MCF 10A (cell line): ENCODE measurements around the gene ARHGEF12. TPM values are rescaled to one million over a fixed set of nuclear protein-coding genes. Genes with fewer than 3 reads are reported as not detected.

Source experiments
- BruUV-seq: library from RNA; stranded (reverse); fragments of 400-500 nt; replicated peaks from 2 replicates; lab custom pipeline; 2021; lab: Mats Ljungman, UMichigan
- CTCF ChIA-PET: fragments of 300-600 bp; sonication (Branson Sonifier 250); formaldehyde crosslinking; extraction: SDS; loops from one replicate; lab custom pipeline; 2021; ENCODE audit warnings: antibody characterized with exemption, inconsistent platforms; lab: Yijun Ruan, JAX
- POLR2A ChIA-PET: fragments of 300-600, 350-650 bp; sonication (Branson Sonifier 250); formaldehyde crosslinking; extraction: SDS; loops from one replicate; lab custom pipeline; 2020; ENCODE audit warnings: antibody characterized with exemption, inconsistent platforms; lab: Yijun Ruan, JAX
- DNase-seq: peaks from one replicate; pipeline ENCODE4 v3.0.0-alpha.2; 2018; ENCODE audit not compliant: unreplicated experiment
- H3K27ac Mint-ChIP-seq: one replicate; pipeline ENCODE4 v1.8.0; 2022; ENCODE audit warnings: mild to moderate bottlenecking, low read depth, mixed read lengths; ENCODE audit not compliant: unreplicated experiment
- H3K27me3 Mint-ChIP-seq: one replicate; pipeline ENCODE4 v1.8.0; 2022; ENCODE audit warnings: mixed read lengths; ENCODE audit not compliant: insufficient read depth, unreplicated experiment
- H3K36me3 Mint-ChIP-seq: one replicate; pipeline ENCODE4 v1.8.0; 2022; ENCODE audit warnings: mild to moderate bottlenecking, moderate library complexity, mixed read lengths; ENCODE audit not compliant: insufficient read depth, unreplicated experiment
- H3K4me1 Mint-ChIP-seq: one replicate; pipeline ENCODE4 v1.8.0; 2022; ENCODE audit warnings: mixed read lengths; ENCODE audit not compliant: insufficient read depth, unreplicated experiment
- H3K4me3 Mint-ChIP-seq: one replicate; pipeline ENCODE4 v1.8.0; 2022; ENCODE audit warnings: mild to moderate bottlenecking, moderate library complexity, mixed read lengths; ENCODE audit not compliant: unreplicated experiment
- H3K9me3 Mint-ChIP-seq: one replicate; pipeline ENCODE4 v1.8.0; 2022; ENCODE audit warnings: mixed read lengths; ENCODE audit not compliant: unreplicated experiment
- intact Hi-C: fragments of 100-400 bp; cut with micrococcal nuclease; formaldehyde crosslinking; loops from 2 replicates; pipeline ENCODE4 v1.14.1; 2022
- total RNA-seq: library from RNA; stranded (reverse); gene quantifications from 2 replicates; pipeline ENCODE4 v1.2.3, GENCODE V29; 2022
- TF ChIP-seq, protein P1 (sequence below): fragments of 200-600 bp; IDR thresholded peaks from one replicate; pipeline ENCODE4 v1.8.0; 2022; ENCODE audit warnings: antibody characterized with exemption, mild to moderate bottlenecking; ENCODE audit not compliant: unreplicated experiment

The ARHGEF12 gene
- total RNA-seq, 1 experiment from 2014 or later = 61.2 TPM

GRCh38 chr11:120354068-120354467 is 17.9 kb downstream of the ARHGEF12 start:
- CTCF ChIA-PET = no interaction called here
- Mint-ChIP-seq H3K36me3 (no peaks in the 10 kb centered on the region), H3K9me3 (no peaks in the 10 kb centered on the region), H3K27me3 (no peaks in the 10 kb centered on the region), H3K27ac (no peak overlapping the region), H3K4me3 (no peak overlapping the region), H3K4me1 (peaks cover 6% of the 10 kb centered on the region)
- DNase-seq = no peak
- intact Hi-C loops = no loop called here
- POLR2A ChIA-PET = no interaction called here
- TF ChIP-seq, protein P1, sequence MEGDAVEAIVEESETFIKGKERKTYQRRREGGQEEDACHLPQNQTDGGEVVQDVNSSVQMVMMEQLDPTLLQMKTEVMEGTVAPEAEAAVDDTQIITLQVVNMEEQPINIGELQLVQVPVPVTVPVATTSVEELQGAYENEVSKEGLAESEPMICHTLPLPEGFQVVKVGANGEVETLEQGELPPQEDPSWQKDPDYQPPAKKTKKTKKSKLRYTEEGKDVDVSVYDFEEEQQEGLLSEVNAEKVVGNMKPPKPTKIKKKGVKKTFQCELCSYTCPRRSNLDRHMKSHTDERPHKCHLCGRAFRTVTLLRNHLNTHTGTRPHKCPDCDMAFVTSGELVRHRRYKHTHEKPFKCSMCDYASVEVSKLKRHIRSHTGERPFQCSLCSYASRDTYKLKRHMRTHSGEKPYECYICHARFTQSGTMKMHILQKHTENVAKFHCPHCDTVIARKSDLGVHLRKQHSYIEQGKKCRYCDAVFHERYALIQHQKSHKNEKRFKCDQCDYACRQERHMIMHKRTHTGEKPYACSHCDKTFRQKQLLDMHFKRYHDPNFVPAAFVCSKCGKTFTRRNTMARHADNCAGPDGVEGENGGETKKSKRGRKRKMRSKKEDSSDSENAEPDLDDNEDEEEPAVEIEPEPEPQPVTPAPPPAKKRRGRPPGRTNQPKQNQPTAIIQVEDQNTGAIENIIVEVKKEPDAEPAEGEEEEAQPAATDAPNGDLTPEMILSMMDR = no peak
- BruUV-seq = no TSS peak

DNA sequence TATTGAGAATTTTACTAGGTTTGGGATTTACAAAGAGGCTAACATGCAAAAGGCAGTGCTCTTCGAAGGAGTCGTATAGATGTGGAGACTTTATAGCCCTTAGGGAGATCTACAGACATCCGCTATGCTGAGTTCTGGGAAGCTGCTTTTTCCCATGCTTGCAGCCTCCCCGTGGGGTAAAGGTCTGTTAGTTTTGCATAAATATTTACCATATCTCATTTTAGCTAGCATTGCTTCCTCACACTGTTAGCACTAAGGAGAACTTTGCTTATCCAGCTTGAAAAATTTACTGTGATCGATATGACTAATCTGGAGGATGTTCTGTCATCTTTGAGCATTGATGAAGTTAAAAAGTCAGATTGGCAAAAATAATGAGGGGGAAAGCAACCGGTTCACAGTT is 18.6 kb downstream of the ARHGEF12 start:
- intact Hi-C loops = no loop called here
- TF ChIP-seq, protein P1 = no peak
- Mint-ChIP-seq H3K27me3 (no peaks in the 10 kb centered on the region), H3K4me1 (peaks cover 6% of the 10 kb centered on the region), H3K36me3 (peaks cover 2% of the 10 kb centered on the region), H3K9me3 (no peaks in the 10 kb centered on the region), H3K4me3 (no peak overlapping the region), H3K27ac (no peak overlapping the region)
- POLR2A ChIA-PET = no interaction called here
- no peak for DNase-seq
- CTCF ChIA-PET = no interaction called here
- no TSS peak for BruUV-seq

DNA sequence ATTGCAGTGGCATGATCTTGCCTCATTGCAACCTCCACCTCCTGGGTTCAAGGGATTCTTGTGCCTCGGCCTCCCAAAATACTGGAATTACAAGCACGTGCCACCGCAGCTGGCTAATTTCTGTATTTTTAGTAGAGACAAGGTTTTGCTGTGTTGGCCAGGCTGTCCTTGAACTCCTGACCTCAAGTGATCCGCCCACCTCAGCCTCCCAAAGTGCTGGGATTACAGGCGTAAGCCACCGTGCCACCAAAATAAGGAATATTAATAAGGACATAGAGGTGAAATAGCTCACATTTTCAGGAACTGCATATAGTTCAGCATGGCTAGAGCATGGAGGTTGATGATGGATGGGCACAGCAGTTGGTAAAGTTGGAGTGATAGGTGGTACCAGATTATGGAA is 21.4 kb downstream of the ARHGEF12 start:
- Mint-ChIP-seq H3K4me1 (peaks cover 6% of the 10 kb centered on the region), H3K9me3 (no peaks in the 10 kb centered on the region), H3K36me3 (peaks cover 5% of the 10 kb centered on the region), H3K27me3 (no peaks in the 10 kb centered on the region), H3K27ac (no peak overlapping the region), H3K4me3 (no peak overlapping the region)
- POLR2A ChIA-PET = no interaction called here
- TF ChIP-seq, protein P1 = no peak
- no TSS peak for BruUV-seq
- CTCF ChIA-PET = interaction anchor here (0.6 kb wide), 1 partner anchor 246 kb away, joined by 3 read pairs; no protein-coding TSS in a partner anchor
- no peak for DNase-seq
- intact Hi-C loops = no loop called here

- no peaks in the 10 kb centered on the region for H3K9me3 Mint-ChIP-seq
- no TSS peak for BruUV-seq
- peaks cover 6% of the 10 kb centered on the region for H3K4me1 Mint-ChIP-seq
- peaks cover 5% of the 10 kb centered on the region for H3K36me3 Mint-ChIP-seq
- no peak for DNase-seq
- ChIA-PET POLR2A (interaction anchor here (1.2 kb wide), 1 partner anchor 11 kb away, joined by 5 read pairs; no protein-coding TSS in a partner anchor), CTCF (no interaction called here)
- no peak overlapping the region for H3K4me3 Mint-ChIP-seq
- TF ChIP-seq, protein P1 = no peak
- intact Hi-C loops = no loop called here
- H3K27me3 Mint-ChIP-seq = no peaks in the 10 kb centered on the region
- no peak overlapping the region for H3K27ac Mint-ChIP-seq
These were observed 22.5 kb downstream of the ARHGEF12 start for GRCh38 chr11:120358729-120359128.
